ENCODE data around the gene ELOB.

DNA sequence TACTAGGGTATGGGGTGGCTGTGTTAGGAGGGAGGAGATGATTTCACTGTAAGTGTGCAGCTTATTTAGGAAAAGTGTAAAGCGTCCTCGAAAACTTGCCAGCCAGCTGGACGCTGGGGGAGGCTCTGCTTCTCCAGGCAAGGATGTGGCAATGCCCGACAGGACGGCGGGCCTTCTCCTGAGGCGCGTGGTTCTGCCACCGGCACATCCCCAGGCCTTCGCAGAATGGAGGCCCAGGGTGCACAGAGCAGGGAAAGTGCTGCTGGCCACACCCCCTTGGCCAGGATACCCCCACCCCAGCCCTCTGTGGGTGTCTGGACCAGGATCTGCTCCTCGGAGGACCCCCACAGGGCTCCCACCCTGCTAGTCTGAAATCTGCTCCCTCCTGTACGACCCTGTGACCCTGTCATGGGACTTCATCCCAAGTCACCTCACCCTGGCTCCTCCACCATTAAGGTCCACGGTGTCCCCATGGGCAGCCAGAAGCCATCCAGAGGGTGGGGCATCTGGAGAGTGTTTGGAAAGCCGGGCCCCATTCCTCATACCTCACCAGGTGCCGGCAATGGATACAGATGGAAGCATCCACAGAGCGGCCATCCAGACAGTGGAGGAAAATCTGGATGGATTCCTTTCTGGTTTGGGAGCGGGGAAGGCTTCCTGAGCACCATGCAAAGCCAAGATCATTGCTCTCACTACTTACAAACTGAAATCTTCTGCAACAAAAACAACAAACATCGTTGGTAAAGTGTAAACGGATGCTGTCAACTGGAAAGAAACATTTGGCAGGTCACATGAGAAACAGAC is 33.9 kb downstream of the ELOB start:
- TF ChIP-seq POLR2AphosphoS5 (IDR thresholded peaks at IDR 0.05; ENCODE audit: low read depth, low read length), result no peak
- no peak for TF ChIP-seq POLR2A (IDR thresholded peaks at IDR 0.05; ENCODE audit: low read depth, low read length)
